22Rv1 (cell line): ENCODE measurements around the gene RPN1.

Experiments used
- ZFX ChIP-seq: fragments of 450-650 bp; IDR thresholded peaks from 2 replicates; pipeline ENCODE4 v1.6.1; 2017; ENCODE audit warnings: antibody characterized with exemption, borderline replicate concordance
- TF ChIP-seq, protein P1 (sequence below): fragments of 450-650 bp; IDR thresholded peaks from 2 replicates; pipeline ENCODE4 v1.5.1; 2017; ENCODE audit warnings: mild to moderate bottlenecking

DNA sequence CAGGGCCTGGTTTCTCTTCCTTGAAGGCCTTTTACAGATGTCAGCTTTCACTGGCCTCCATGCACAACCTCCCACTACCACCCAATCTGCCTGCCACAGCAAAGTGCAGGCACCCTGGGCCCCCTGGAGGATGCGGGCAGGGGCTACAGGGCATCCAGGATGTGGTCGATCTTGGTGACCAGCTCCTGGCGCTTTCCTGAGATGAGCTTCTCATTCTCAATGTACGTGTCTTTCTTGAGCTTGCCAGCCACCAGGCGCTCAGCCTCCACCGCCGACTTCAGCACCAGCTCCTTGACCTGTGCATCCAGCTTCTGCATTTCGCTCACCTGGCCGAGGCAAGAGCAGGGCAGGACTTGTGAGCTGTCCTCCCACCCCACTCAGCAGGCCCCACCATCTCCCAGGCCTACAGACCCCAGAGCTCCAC is 30.3 kb downstream of the RPN1 start:
- TF ChIP-seq, protein P1, sequence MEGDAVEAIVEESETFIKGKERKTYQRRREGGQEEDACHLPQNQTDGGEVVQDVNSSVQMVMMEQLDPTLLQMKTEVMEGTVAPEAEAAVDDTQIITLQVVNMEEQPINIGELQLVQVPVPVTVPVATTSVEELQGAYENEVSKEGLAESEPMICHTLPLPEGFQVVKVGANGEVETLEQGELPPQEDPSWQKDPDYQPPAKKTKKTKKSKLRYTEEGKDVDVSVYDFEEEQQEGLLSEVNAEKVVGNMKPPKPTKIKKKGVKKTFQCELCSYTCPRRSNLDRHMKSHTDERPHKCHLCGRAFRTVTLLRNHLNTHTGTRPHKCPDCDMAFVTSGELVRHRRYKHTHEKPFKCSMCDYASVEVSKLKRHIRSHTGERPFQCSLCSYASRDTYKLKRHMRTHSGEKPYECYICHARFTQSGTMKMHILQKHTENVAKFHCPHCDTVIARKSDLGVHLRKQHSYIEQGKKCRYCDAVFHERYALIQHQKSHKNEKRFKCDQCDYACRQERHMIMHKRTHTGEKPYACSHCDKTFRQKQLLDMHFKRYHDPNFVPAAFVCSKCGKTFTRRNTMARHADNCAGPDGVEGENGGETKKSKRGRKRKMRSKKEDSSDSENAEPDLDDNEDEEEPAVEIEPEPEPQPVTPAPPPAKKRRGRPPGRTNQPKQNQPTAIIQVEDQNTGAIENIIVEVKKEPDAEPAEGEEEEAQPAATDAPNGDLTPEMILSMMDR: no peak
- no peak for TF ChIP-seq ZFX
